COR-L47 (cell line): ENCODE results near the gene FAM47A.

ENCODE experiments used
- DNase-seq: peaks from one replicate; lab custom pipeline; 2025; lab: John Stamatoyannopoulos, UW

The FAM47A gene

GRCh38 chrX:34132028-34132427 lies at the start of gene FAM47A:
Gene FAM47A, minus strand, starts transcription at chrX:34132314. Its CDS starts 36 bp downstream, at chrX:34132278.
- DNase-seq = no peak

DNA sequence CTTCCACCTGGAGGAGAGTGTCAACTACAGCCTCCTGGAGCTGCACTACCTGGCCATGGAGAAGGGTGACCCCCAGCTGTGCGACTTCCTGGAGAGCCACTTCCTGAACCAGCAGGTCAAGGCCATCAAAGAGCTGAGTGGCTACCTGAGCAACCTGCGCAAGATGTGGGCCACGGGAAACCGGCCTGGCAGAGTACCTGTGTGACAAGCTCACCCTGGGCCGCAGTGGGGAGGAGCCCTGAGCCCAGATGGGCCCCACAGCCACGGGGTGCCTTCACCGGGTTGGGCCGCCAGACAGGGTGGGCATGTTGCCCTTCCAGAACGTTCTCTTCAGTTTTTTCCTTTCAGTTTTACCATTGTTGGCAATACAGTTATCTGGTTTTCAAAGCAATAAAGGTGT lies 15.2 kb upstream of the FAM47A start:
- no peak for DNase-seq

- no peak for DNase-seq
Observed at GRCh38 chrX:34146906-34147305, 14.8 kb upstream of the FAM47A start.

GRCh38 chrX:34144246-34144645 lies 12.1 kb upstream of the FAM47A start:
- no peak for DNase-seq

GRCh38 chrX:34140816-34141215 lies 8.7 kb upstream of the FAM47A start:
- DNase-seq = no peak

GRCh38 chrX:34130980-34131744 lies 952 bp downstream of the FAM47A start:
- DNase-seq = no peak

- DNase-seq = no peak
Observed at GRCh38 chrX:34130501-34130900, 1.6 kb downstream of the FAM47A start.

- no peak for DNase-seq
Observed at GRCh38 chrX:34126011-34126410, 6.1 kb downstream of the FAM47A start.

- no peak for DNase-seq
Observed at GRCh38 chrX:34119122-34119521, 13.0 kb downstream of the FAM47A start.

GRCh38 chrX:34112459-34112858 lies 19.7 kb downstream of the FAM47A start:
- DNase-seq = no peak
